ENCODE data around the gene FARS2. TPM values are rescaled to one million over a fixed set of nuclear protein-coding genes. Genes with fewer than 3 reads are reported as not detected.

FARS2 gene
- total RNA-seq, 6 donors from 2014 or later: 16.4 to 34.6 (median 19.9) TPM

DNA sequence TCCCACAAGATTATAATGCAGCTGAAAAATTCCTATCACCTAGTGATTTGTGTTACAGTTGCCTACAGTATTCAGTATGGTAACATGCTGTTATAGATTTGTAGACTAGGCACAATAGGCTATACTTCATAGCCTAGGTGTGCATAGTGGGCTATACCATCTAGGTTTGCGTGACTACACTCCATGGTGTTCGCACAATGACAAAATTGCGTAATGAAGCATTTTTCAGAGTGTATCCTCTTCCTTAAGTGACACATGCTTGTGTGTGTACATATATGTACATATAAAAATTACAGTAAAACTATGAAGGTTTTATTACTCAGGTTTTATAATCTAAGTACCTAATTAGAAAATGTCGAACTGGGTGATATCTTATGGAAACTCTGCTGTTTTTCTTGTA, 133.0 kb downstream of the FARS2 start:
- Histone ChIP-seq H3K9me3 (no peaks in the 10 kb centered on the region), H3K27ac (no peak overlapping the region), H3K27me3 (no peaks in the 10 kb centered on the region), H3K36me3 (no peaks in the 10 kb centered on the region), H3K4me1 (no peaks in the 10 kb centered on the region), H3K4me3 (no peak overlapping the region)
- WGBS, 2 donors: 59 to 94% methylated on average over 4 of the region's 4 CpGs
- ATAC-seq (ENCODE audit: low FRiP score in 2 of 2): no peak
- DNase-seq: no peak
- TF ChIP-seq EP300 (IDR thresholded peaks at IDR 0.05) (no peak), POLR2A (IDR thresholded peaks at IDR 0.05) (no peak), POLR2AphosphoS5 (IDR thresholded peaks at IDR 0.05) (no peak)
- TF ChIP-seq, protein P1, sequence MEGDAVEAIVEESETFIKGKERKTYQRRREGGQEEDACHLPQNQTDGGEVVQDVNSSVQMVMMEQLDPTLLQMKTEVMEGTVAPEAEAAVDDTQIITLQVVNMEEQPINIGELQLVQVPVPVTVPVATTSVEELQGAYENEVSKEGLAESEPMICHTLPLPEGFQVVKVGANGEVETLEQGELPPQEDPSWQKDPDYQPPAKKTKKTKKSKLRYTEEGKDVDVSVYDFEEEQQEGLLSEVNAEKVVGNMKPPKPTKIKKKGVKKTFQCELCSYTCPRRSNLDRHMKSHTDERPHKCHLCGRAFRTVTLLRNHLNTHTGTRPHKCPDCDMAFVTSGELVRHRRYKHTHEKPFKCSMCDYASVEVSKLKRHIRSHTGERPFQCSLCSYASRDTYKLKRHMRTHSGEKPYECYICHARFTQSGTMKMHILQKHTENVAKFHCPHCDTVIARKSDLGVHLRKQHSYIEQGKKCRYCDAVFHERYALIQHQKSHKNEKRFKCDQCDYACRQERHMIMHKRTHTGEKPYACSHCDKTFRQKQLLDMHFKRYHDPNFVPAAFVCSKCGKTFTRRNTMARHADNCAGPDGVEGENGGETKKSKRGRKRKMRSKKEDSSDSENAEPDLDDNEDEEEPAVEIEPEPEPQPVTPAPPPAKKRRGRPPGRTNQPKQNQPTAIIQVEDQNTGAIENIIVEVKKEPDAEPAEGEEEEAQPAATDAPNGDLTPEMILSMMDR (IDR thresholded peaks at IDR 0.05): no peak

DNA sequence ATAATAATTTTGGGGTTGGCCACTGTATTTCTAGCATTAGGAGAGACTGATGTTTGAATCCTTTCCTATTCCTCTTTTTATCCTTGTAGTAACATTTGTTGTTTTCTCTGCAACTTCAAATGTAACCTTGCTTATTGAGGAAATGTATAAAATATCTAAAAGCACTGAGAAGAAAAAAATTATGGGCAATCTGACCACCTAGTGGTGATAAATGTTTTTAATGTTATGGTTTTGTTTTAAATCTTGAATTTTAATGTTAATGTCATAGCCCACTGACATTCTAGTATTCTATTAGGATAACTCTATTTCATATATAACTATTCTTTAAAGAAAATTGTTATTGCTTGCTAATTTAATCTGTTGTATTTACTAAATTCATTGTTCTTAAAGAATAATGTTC, 134.4 kb downstream of the FARS2 start:
- Histone ChIP-seq H3K27me3 (no peaks in the 10 kb centered on the region), H3K4me1 (no peaks in the 10 kb centered on the region), H3K36me3 (no peaks in the 10 kb centered on the region), H3K4me3 (no peak overlapping the region), H3K9me3 (no peaks in the 10 kb centered on the region), H3K27ac (no peak overlapping the region)
- no peak for ATAC-seq (ENCODE audit: low FRiP score in 2 of 2)
- TF ChIP-seq POLR2AphosphoS5 (IDR thresholded peaks at IDR 0.05) (no peak), POLR2A (IDR thresholded peaks at IDR 0.05) (no peak), EP300 (IDR thresholded peaks at IDR 0.05) (no peak)
- TF ChIP-seq, protein P1 (IDR thresholded peaks at IDR 0.05): no peak
- no peak for DNase-seq

DNA sequence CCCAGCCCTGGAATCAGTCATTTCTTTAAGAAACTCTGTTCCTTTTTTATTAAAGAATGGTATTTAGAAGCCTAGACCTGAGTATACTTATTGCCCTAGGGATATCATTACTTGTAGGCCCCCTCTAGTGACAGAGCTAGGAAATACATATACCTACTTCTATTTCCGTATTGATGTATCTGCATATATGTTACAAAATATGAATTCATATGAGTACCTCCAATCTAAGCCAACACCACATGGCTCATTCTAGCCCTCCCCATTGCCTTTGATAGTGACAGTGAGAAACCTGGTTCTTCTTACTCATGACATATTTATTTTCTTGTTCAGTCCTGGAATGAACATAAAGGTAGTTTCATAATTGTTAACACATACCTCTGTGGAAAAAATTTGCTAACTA, 137.2 kb downstream of the FARS2 start:
- Histone ChIP-seq H3K27ac (no peak overlapping the region), H3K4me1 (no peaks in the 10 kb centered on the region), H3K27me3 (no peaks in the 10 kb centered on the region), H3K4me3 (no peak overlapping the region), H3K9me3 (no peaks in the 10 kb centered on the region), H3K36me3 (no peaks in the 10 kb centered on the region)
- ATAC-seq (ENCODE audit: low FRiP score in 2 of 2): no peak
- no peak for TF ChIP-seq EP300 (IDR thresholded peaks at IDR 0.05)
- no peak for TF ChIP-seq POLR2AphosphoS5 (IDR thresholded peaks at IDR 0.05)
- TF ChIP-seq, protein P1 (IDR thresholded peaks at IDR 0.05): peak in 5 of 6 experiments; percentile 18 to 50 (median 43)
- no peak for TF ChIP-seq POLR2A (IDR thresholded peaks at IDR 0.05)
- no peak for DNase-seq
- 22 to 29% methylated on average over 1 of the region's 1 CpG for WGBS, 2 donors

DNA sequence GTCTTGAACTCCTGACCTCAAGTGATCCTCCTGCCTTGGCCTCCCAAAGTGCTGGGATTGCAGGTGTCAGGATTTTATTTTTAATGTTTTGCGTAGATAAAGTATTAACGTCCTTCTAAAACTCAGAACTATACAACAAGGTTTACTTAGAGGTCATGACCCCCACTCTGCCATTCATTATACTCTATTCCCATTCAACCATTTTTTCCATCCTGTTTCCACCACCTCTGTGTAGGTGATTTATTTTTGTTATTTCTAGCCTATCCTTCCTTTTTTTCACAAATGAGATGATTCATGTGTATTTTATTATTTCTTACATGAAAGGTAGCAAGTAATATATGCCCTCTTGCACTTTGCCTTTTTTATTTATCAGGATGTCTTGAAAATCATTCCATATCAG, 138.1 kb downstream of the FARS2 start:
- no peaks in the 10 kb centered on the region for H3K36me3 ChIP-seq
- ATAC-seq (ENCODE audit: low FRiP score in 2 of 2): no peak
- H3K4me1 ChIP-seq: no peaks in the 10 kb centered on the region
- DNase-seq: no peak
- no peak overlapping the region for H3K4me3 ChIP-seq
- TF ChIP-seq, protein P1 (IDR thresholded peaks at IDR 0.05): no peak
- no peak for TF ChIP-seq POLR2AphosphoS5 (IDR thresholded peaks at IDR 0.05)
- no peak for TF ChIP-seq EP300 (IDR thresholded peaks at IDR 0.05)
- no peak for TF ChIP-seq POLR2A (IDR thresholded peaks at IDR 0.05)
- 86 to 90% methylated on average over 2 of the region's 2 CpGs for WGBS, 2 donors
- no peak overlapping the region for H3K27ac ChIP-seq
- H3K27me3 ChIP-seq: no peaks in the 10 kb centered on the region
- H3K9me3 ChIP-seq: no peaks in the 10 kb centered on the region

DNA sequence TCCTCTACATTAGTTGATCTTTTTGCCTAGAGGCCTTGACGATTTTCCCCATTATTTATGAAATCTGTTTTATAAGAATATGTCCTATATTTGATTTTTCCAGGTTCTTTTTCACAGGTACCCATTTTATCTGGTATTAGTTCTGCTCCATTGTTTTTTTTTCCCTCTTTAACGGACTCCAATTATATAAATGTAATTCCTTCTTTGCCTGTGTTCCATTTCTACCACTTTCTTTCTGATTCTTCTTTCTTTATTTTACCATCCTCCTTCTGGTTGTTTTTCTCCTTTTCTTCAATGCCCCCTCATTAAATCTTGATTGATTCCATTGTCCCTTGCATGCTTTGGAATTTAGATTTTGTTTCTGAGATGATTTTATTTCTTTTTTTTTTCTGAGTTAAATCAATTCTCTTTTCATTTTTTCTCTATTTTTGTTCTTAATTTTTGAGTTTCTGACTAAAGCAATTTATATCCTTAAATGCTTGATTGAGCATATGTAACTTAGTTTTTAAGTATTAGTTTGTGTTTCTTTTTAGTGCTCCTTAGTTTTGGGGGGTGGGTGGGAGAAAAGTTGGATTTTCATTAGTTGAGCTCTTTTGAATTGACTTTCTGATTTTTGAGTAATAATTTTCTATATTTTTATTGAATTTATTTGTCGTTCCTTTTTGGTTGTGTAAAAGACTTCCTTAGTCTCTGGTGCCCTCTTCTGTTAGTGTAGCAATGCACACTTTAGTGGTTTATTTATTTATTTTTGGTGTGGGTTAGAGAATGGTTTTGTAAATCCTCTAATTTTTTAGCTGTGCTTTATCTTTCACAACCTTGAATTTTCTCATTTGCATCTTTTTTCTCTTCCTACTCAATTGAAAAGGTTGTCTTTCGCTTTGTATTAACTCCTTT, 140.8 kb downstream of the FARS2 start:
- no peaks in the 10 kb centered on the region for H3K4me1 ChIP-seq
- H3K27ac ChIP-seq: peak overlapping the region in 1 of 4 donors; percentile 39
- no peaks in the 10 kb centered on the region for H3K9me3 ChIP-seq
- H3K4me3 ChIP-seq: no peak overlapping the region
- no peaks in the 10 kb centered on the region for H3K36me3 ChIP-seq
- TF ChIP-seq EP300 (IDR thresholded peaks at IDR 0.05) (no peak), POLR2A (IDR thresholded peaks at IDR 0.05) (no peak), POLR2AphosphoS5 (IDR thresholded peaks at IDR 0.05) (no peak)
- TF ChIP-seq, protein P1 (IDR thresholded peaks at IDR 0.05): peak in 4 of 6 experiments; percentile 11 to 29 (median 22)
- DNase-seq (no peak), ATAC-seq (ENCODE audit: low FRiP score in 2 of 2) (no peak)
- 85 to 91% methylated on average over 4 of the region's 4 CpGs for WGBS, 2 donors
- no peaks in the 10 kb centered on the region for H3K27me3 ChIP-seq
